GM18873 (cell line): ENCODE data around the gene LMAN1L.

Experiments
- ATAC-seq: cut with Tn5 transposase; IDR thresholded peaks from one replicate; pipeline ENCODE4 v1.9.1; 2021; ENCODE audit warnings: mild to moderate bottlenecking, moderate library complexity, moderate number of reproducible peaks; ENCODE audit not compliant: unreplicated experiment, low FRiP score

Gene LMAN1L

DNA sequence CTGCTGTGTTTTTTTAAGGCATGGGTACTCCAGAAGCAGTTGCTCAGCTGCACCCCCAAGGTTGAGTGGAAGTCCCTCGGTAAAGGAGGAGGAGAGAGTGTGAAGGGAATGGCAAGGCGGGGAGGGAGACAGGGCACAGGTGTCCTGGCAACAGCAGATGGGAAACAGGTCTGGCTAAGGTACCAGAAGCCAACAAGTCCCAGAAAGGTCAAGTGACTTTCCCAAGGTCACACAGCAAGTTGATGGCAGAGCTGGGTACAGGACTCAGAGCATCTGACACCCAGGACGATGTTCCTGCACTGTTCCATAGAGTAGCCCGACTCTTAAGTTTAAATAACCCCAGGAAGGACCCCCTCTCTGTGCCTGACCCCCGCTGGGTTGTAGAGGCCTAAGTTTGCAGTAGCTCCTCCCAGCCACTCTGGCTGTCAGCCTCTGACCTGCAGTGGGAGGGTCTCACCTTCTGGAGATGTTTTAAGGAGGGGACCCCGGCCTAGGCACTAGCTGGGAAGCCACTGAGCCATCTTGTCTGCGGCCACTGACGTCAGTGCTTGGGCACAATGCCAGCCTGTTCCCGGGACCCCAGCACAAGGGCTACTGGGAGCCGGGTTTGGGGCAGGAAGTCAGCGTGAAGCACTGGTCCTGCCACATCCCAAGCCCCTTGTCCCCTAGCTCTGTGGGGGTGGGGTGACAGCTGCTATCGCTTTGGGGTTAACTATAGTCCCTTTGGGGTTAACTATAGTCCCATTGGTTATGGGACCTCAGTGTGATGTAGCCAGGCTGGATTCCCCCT, 20.2 kb upstream of the LMAN1L start:
- ATAC-seq, result no peak

DNA sequence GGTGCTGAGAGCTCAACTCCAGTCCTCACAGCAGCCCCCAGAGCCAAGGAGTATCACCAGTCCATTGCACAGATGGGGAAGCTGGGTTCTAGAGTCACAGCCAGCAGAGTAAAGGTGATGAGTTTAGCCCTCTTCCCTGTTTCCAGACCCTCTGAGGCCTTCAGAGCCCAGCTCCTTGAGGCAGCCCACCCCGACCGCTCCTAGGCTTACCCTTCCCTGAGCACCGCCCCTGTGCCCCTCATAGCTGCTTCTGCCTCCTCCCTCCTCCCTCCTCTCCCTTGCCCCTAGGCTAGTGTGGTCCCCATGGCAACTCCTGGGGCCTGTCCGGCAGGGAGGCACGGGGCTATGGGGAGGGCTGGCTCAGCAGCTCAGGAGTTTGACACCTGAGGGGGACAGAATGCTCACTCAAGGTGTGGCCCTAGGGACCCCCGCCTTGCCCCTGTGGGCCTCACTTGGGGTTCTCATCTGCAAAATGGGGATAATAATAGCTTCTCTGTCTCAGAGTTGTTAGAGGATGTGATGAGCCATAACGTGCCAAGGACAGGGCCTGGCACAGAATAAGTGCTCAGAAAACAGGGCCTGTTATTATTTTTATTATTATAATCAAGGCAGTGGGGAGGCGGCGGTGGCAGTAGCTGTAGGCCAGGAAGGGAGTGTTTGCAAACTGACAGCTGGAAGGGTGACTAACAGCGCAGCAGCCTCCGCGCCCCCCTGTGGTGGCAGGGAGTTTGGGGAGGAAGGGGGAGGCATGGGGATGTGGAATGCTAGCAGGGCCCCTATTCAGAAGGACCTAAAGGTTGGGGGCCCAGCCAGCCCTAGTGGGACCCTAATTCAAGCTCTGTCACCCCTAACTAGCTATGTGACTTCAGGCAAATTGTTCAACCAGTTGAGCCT, 19.3 kb upstream of the LMAN1L start:
- no peak for ATAC-seq

DNA sequence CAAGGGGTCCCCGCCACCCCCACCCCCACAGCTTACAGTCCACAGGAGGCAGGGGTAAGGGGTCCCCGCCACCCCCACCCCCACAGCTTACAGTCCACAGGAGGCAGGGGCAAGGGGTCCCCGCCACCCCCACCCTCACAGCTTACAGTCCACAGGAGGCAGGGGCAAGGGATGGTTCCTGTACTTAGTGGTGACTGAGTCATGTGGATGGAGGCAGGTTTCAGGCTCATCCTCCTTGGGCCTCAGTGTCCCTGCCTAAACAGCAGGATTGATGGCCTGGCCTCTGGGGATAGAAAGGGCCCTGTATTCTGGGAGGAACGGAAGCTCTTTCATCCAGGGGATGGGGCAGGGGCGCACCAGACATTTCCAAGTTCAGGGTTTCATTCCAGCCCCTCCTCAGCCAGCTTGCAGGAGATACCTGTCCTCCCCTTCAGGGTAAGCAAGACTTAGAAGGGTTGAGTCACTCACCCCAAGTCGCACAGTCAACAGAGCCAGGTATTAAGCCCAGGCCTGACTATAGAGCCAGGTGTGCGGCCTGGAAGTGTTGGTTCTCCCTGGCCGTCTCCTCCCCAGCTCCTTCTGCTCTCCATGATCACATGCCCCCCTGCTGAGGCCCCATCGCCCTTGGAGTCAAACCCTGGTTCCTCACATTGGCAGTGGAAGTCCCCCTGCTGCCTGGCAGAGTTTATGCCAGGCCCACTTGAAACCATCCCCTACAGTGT, 18.2 kb upstream of the LMAN1L start:
- ATAC-seq, result no peak

DNA sequence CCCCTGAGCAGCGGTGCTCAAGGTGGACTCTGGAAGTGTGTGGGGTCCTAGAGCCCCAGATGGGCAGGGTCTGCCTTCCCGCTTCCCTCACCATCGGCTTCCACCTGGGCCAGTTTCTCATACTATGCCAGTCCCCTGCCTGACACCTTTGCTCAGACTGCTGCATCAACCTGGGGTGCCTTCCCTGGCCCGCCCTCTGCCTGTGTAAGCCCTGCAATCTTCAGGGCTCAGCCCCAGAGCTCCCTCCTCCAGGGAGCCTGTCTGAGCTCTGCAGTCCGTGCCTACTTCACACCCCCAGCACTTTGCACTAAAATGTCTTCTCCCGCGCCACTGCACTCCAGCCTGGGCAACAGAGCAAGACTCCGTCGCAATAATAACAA, 17.7 kb upstream of the LMAN1L start:
- ATAC-seq, result no peak

DNA sequence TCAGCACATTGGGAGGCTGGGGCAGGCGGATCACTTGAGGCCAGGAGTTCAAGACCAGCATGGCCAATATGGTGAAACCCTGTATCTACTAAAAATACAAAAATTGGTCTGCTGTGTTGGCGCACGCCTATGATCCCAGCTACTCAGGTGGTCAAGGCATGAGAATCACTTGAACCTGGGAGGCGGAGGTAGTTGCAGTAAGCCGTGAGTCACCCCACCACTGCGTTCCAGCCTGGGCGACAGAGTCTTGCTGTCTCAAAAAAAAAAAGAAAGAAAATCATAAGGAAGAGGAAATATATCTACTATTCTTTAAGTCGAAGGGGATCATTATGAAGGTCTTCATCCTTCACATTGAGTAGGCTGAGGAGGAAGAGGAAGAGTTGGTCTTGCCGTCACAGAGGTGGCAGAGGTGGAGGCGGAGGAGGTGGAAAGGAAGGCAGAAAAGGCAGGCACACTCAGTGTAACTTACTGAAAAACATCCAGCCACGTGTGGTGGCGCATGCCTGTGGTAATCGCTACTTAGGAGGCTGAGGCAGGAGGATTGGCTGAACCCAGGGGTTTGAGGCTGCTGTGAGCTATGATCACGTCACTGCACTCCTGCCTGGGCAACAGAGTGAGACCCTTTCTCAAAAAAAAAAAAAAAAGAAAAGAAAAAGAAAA, 16.5 kb upstream of the LMAN1L start:
- ATAC-seq, result no peak

DNA sequence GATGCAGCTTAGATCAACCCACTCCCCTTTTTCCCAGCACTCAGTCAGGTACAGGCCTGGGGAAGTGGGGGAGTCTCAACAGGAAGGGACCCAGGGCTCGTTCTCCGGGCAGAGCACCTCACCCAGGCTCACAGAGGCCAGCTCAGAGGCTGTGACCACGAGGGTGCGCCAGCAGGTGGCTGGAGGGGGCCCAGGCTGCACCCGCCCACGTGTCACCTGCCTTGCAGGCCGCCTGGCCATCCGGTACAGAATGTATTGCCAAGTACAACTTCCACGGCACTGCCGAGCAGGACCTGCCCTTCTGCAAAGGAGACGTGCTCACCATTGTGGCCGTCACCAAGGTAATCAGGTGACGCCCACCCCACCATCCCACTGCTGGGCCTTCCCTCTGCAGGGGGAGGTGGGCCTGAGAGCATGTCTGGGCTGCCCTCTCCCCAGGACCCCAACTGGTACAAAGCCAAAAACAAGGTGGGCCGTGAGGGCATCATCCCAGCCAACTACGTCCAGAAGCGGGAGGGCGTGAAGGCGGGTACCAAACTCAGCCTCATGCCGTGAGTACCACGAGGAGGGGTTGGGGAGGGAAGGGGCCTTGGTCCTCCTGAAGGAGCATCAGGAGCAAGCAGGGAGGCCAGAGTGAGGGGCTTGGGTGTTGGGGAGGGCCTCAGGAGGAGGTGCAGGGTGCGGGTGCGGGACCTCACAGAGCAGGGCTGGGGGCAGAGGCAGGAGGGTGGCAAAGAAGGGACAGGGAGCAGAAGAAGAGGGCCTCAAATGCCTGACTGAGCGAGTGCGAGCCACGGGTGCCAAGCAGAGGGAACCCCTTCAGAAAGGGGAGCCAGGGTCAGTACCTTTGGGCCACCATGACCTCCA, 14.0 kb upstream of the LMAN1L start:
- ATAC-seq, result no peak

DNA sequence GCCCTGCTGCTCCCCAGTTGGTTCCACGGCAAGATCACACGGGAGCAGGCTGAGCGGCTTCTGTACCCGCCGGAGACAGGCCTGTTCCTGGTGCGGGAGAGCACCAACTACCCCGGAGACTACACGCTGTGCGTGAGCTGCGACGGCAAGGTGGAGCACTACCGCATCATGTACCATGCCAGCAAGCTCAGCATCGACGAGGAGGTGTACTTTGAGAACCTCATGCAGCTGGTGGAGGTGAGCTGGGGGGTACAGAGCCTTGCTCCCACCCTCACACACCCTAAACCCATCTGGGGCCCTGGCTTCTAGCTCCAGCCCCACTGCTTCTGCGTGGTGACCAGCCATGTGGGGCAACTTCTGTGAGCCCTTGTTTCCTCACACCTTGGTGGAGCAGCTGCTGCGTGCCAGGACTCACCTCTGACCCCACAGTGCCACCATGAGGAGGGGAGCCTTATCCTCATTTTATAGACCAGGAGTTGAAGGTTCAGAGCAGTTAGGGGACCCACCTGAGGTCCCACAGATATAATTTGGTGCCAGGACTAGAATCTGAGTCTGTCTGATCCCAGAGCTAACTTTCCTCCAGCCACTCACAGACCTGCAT, 13.3 kb upstream of the LMAN1L start:
- ATAC-seq, result no peak

DNA sequence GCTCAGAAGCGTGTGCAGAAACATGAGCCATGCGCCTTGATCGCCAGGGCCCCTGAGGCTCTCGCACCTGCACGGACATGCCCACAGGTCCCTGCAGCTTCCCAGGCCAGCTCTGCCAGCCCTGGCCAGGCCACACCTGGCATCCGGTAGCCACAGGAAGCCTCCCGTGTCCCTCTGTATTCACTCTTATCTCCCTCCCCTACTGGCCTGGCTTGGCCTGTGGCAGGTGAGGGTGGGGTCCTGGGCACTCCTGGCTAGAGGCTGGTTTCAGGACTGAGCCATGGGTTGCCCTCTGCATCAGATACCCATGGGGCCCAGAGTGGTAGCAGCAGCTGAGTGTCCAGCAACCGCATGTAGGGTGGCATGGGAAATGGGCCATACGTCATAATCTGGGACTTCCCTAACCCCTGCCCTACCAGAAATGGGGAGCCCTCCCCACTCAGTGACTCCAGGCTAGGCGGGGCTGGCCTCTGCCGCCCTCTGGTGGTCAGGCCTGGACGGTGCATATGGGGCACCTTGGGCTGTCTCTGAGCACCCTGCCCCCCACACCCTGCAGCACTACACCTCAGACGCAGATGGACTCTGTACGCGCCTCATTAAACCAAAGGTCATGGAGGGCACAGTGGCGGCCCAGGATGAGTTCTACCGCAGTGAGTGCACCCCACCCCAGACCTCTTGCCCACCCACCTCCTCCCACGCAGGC, 12.6 kb upstream of the LMAN1L start:
- ATAC-seq, result peak; percentile 46

DNA sequence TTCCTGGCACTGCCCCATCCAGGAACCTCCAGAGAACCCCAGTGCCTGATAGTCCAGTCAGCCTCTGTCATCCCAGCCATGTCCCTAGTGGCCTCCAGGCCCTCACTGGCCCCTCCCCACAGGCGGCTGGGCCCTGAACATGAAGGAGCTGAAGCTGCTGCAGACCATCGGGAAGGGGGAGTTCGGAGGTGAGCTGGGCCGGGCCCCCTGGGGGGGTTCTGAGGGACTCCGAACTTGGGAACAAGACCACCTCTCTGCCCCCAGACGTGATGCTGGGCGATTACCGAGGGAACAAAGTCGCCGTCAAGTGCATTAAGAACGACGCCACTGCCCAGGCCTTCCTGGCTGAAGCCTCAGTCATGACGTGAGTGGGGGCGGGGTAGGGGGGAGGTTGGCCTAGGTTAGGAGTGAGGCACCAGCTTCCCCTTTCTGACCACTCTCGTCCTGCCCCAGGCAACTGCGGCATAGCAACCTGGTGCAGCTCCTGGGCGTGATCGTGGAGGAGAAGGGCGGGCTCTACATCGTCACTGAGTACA, 12.0 kb upstream of the LMAN1L start:
- no peak for ATAC-seq

DNA sequence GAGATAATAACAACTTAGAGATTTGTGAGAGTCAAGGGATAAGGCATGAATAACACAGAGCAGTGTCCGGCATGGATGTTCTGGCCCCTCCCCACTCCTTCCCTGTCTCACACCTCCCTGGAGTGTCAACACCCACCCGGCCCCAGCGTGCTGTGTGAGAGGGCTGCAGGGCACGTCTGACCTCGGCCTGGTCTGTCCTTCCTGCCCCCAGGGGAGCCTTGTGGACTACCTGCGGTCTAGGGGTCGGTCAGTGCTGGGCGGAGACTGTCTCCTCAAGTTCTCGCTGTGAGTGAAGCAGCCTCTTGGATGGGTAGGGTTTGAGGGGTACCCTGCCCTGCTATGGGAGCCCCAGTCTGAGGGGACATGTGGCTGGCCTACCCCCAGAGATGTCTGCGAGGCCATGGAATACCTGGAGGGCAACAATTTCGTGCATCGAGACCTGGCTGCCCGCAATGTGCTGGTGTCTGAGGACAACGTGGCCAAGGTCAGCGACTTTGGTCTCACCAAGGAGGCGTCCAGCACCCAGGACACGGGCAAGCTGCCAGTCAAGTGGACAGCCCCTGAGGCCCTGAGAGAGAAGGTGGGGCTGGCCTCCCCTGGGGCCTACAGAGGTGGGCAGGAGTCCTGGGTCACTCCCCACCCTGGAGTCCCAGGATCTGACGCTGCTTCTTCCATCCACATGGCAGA, 11.2 kb upstream of the LMAN1L start:
- ATAC-seq, result no peak

DNA sequence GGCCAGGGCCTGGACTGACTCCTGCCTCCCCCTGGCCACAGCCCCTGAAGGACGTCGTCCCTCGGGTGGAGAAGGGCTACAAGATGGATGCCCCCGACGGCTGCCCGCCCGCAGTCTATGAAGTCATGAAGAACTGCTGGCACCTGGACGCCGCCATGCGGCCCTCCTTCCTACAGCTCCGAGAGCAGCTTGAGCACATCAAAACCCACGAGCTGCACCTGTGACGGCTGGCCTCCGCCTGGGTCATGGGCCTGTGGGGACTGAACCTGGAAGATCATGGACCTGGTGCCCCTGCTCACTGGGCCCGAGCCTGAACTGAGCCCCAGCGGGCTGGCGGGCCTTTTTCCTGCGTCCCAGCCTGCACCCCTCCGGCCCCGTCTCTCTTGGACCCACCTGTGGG, 10.3 kb upstream of the LMAN1L start:
- ATAC-seq, result no peak

DNA sequence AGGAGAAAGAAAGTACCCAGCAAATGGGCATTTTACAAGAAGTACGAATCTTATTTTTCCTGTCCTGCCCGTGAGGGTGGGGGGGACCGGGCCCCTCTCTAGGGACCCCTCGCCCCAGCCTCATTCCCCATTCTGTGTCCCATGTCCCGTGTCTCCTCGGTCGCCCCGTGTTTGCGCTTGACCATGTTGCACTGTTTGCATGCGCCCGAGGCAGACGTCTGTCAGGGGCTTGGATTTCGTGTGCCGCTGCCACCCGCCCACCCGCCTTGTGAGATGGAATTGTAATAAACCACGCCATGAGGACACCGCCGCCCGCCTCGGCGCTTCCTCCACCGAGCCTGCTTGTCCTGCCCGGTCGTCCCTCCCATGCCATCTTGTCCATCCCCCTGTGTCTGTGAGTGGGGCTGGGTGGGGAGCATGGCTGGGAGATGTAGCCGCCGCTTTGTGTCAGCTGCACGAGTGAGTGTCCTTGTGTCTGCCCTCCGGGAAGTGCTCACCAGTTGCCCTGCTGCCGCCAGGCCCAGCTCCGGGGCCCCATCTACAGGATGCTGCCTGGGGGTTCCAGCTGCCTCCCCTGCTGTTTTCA, 9.7 kb upstream of the LMAN1L start:
- no peak for ATAC-seq

DNA sequence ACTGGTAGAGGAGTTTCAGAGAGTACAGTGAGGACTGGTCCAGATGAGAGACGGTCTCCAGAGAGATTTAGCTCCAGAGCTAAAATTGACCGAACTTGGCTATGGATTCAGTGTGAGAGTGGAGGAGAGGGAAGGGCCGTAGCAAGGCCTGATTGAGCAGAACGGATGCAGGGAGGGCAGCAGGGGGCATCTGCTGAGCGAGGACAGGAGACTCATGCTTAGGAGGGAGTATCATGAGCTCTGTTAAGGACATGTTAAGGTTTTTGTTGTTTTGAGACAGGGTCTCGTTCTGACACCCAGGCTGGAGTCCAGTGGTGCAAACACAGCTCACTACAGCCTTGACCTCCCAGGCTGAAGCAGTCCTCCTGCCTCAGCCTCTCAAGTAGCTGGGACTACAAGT, 7.7 kb upstream of the LMAN1L start:
- ATAC-seq, result no peak

DNA sequence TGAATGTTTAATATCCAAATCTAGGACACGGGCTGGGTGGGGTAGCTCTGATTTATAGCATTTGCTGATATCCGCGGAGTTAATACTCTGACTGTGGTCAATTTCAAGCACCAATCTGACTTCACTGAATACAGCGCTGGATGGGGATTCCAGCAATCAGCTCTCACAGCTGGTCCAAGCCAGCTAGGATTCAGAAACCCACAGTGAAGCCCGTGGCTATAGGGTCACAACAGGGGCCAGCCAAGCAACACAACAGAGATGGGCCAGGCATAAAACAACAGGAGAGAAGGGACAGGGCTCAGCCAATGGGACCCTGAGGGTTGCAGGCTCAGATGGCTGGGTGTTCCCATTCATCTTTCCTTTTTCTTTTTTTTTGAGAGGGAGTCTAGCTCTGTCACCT, 5.4 kb upstream of the LMAN1L start:
- no peak for ATAC-seq

DNA sequence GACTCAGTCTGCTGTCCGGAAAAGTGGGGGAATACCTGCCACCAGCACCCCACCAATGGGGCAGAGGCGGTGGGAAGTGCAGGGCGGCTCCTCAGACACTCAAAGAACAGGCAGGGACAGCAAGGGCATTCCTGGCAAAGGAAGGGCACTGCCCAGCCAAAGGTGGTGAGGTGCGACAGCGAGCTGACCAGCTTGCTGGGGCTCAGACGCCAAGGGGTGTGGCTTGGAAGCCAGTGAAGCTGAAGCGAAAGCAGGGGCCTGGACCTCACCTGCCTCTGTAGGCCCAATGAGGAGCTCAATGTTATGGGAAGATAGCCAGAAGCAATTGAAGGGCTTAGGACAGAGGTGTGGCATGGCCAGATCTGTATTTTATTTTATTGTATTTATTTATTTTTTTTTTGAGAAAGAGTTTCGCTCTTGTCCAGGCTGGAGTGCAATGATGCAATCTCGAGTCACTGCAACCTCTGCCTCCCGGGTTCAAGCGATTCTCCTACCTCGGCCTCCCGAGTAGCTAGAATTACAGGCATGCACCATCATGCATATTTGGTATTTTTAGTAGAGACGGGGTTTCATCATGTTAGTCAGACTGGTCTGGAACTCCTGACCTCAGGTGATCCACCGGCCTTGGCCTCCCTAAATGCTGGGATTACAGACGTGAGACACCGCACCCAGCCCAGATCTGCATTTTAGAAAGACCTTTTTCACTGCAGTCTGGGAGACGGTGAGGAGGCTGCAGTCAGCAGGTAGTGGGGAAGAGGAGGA, 4.4 kb upstream of the LMAN1L start:
- ATAC-seq, result no peak

DNA sequence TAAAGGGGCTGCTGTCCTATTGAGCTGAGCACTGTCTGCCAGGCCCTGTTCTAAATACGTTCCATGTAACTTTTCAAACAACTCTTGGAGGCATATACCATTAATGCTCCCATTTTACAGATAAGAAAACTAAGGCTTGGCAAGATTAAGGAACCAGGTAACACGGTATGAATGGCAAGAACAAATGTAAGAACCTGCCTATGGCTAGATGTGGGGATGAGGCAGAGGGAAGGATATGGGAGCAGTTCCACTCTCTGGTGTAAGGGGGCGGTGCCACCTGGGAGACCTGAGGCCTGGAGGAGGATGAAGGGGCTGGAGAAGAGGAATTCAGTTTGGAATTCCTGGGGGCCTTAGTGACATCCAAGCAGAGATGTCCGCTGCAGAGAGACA, 3.8 kb upstream of the LMAN1L start:
- ATAC-seq, result no peak

DNA sequence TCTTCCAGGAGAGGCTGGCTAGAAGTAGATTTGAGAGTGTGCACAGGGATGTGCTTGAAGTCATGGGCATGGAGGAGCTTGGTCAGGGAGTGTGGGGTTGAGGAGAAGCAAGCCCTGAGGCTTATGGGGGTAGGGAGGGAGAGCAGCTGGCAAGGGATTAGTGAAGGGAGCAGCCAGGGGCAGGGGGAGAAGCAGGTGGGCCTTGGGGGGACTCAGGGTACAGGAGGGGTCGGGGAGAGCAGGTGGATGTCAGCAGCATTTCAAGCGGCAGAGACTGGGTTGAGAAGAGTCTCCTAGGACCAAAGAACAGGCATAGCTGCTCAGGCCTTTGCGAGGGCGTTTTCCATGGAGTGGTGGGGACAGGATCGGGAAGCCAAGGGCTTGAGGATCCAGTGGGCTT, 3.4 kb upstream of the LMAN1L start:
- ATAC-seq, result no peak
